Measurements from ENCODE around the gene GRAMD2A. TPM values are rescaled to one million over a fixed set of nuclear protein-coding genes. Genes with fewer than 3 reads are reported as not detected.

GRAMD2A gene
- total and polyA plus RNA-seq, 2 experiments from 2014 or later, result 4.4 to 4.6 TPM

GRCh38 chr15:72189250-72189902 is 8.2 kb downstream of the GRAMD2A start:
- no peaks in the 10 kb centered on the region for H3K79me2 ChIP-seq
- H3K27ac ChIP-seq, result no peak overlapping the region
- no peak overlapping the region for H3K4me2 ChIP-seq
- H4K20me1 ChIP-seq (ENCODE audit: insufficient read depth, poor library complexity, severe bottlenecking), result no peaks in the 10 kb centered on the region
- H3K4me3 ChIP-seq, result no peak overlapping the region
- peaks cover 2% of the 10 kb centered on the region for H3K27me3 ChIP-seq
- H3K9me2 ChIP-seq (replicated peaks; ENCODE audit: insufficient read depth), result no peaks in the 10 kb centered on the region
- WGBS (ENCODE audit: low lambda C conversion rate, missing lambda C conversion rate), result 88% methylated on average over 2 of the region's 2 CpGs
- DNase-seq (ENCODE audit: low spot score), result no peak
- H3K36me3 ChIP-seq (replicated peaks; ENCODE audit: insufficient read depth, low read depth), result no peaks in the 10 kb centered on the region
- peaks cover 5% of the 10 kb centered on the region for H3K4me1 ChIP-seq (ENCODE audit: insufficient read depth)
- no peak overlapping the region for H2AFZ ChIP-seq
- TF ChIP-seq EZH2phosphoT487 (IDR thresholded peaks at IDR 0.05; ENCODE audit: low read depth, severe bottlenecking, unreplicated experiment), result no peak
- TF ChIP-seq CTCF (IDR thresholded peaks at IDR 0.05; ENCODE audit: poor library complexity), result no peak
- TF ChIP-seq EZH2 (IDR thresholded peaks at IDR 0.05; ENCODE audit: borderline replicate concordance), result no peak
- H3K9me3 ChIP-seq (ENCODE audit: low read depth), result no peaks in the 10 kb centered on the region

- no peak overlapping the region for H3K4me3 ChIP-seq
- H4K20me1 ChIP-seq (ENCODE audit: insufficient read depth, poor library complexity, severe bottlenecking), result no peaks in the 10 kb centered on the region
- H3K27me3 ChIP-seq, result peaks cover 13% of the 10 kb centered on the region
- peak overlapping the region; percentile 26 for H2AFZ ChIP-seq
- WGBS (ENCODE audit: low lambda C conversion rate, missing lambda C conversion rate), result 6% methylated on average over 28 of the region's 34 CpGs
- no peaks in the 10 kb centered on the region for H3K79me2 ChIP-seq
- peak; percentile 71 for DNase-seq (ENCODE audit: low spot score)
- H3K9me3 ChIP-seq (ENCODE audit: low read depth), result no peaks in the 10 kb centered on the region
- H3K4me1 ChIP-seq (ENCODE audit: insufficient read depth), result peaks cover 15% of the 10 kb centered on the region
- H3K27ac ChIP-seq, result no peak overlapping the region
- TF ChIP-seq EZH2 (IDR thresholded peaks at IDR 0.05; ENCODE audit: borderline replicate concordance) (peak; percentile 37), CTCF (IDR thresholded peaks at IDR 0.05; ENCODE audit: poor library complexity) (no peak)
- no peaks in the 10 kb centered on the region for H3K36me3 ChIP-seq (replicated peaks; ENCODE audit: insufficient read depth, low read depth)
- H3K9me2 ChIP-seq (replicated peaks; ENCODE audit: insufficient read depth), result no peaks in the 10 kb centered on the region
- peak overlapping the region; percentile 89 for H3K4me2 ChIP-seq
Measured at GRCh38 chr15:72184165-72184811, 13.3 kb downstream of the GRAMD2A start.

GRCh38 chr15:72183781-72184164 is 13.8 kb downstream of the GRAMD2A start:
- 41% methylated on average over 12 of the region's 12 CpGs for WGBS (ENCODE audit: low lambda C conversion rate, missing lambda C conversion rate)
- H3K9me3 ChIP-seq (ENCODE audit: low read depth), result no peaks in the 10 kb centered on the region
- DNase-seq (ENCODE audit: low spot score), result no peak

More at GRCh38 chr15:72183781-72184164, 13.8 kb downstream of the GRAMD2A start:
- peaks cover 13% of the 10 kb centered on the region for H3K27me3 ChIP-seq
- H4K20me1 ChIP-seq (ENCODE audit: insufficient read depth, poor library complexity, severe bottlenecking), result no peaks in the 10 kb centered on the region
- no peak overlapping the region for H2AFZ ChIP-seq
- H3K27ac ChIP-seq, result no peak overlapping the region
- peaks cover 15% of the 10 kb centered on the region for H3K4me1 ChIP-seq (ENCODE audit: insufficient read depth)
- no peaks in the 10 kb centered on the region for H3K79me2 ChIP-seq
- no peak overlapping the region for H3K4me3 ChIP-seq
- no peaks in the 10 kb centered on the region for H3K36me3 ChIP-seq (replicated peaks; ENCODE audit: insufficient read depth, low read depth)
- H3K4me2 ChIP-seq, result peak overlapping the region; percentile 89
- no peaks in the 10 kb centered on the region for H3K9me2 ChIP-seq (replicated peaks; ENCODE audit: insufficient read depth)
- TF ChIP-seq EZH2phosphoT487 (IDR thresholded peaks at IDR 0.05; ENCODE audit: low read depth, severe bottlenecking, unreplicated experiment) (no peak), CTCF (IDR thresholded peaks at IDR 0.05; ENCODE audit: poor library complexity) (no peak), EZH2 (IDR thresholded peaks at IDR 0.05; ENCODE audit: borderline replicate concordance) (no peak)
